PC-9 (cell line): ENCODE results near the gene SMIM20.

Experiments used
- EZH2 ChIP-seq: fragments of 200-600 bp; sonication (generic); IDR thresholded peaks from 2 replicates; pipeline ENCODE4 v1.8.0; 2017; ENCODE audit warnings: antibody characterized with exemption, low read depth
- TF ChIP-seq, protein P1 (sequence below): fragments of 200-600 bp; sonication (generic); conservative IDR thresholded peaks from 2 replicates; pipeline ENCODE4 v1.6.1; 2017; ENCODE audit warnings: mixed run types, antibody characterized with exemption, mild to moderate bottlenecking, moderate library complexity

DNA sequence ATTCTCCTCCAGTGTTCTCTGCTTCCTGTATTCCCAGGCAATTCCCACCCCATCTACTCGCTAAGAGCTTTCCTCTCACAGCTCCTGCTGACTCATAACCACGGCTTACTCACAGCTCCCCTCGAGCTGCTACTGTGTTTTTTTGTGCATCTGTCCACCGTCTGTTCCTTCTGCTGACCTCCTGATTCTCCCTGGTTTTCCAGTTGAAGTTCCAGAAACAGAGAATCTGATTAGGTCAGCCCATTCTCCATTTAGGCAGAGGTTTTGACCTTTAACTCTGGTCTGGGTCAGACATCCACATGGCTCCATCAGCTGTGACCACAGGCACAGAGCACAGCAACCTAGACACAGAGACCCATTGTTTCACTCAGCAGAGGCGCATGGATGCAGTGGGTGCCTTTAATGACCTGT lies 5.5 kb upstream of the SMIM20 start:
- TF ChIP-seq, protein P1, sequence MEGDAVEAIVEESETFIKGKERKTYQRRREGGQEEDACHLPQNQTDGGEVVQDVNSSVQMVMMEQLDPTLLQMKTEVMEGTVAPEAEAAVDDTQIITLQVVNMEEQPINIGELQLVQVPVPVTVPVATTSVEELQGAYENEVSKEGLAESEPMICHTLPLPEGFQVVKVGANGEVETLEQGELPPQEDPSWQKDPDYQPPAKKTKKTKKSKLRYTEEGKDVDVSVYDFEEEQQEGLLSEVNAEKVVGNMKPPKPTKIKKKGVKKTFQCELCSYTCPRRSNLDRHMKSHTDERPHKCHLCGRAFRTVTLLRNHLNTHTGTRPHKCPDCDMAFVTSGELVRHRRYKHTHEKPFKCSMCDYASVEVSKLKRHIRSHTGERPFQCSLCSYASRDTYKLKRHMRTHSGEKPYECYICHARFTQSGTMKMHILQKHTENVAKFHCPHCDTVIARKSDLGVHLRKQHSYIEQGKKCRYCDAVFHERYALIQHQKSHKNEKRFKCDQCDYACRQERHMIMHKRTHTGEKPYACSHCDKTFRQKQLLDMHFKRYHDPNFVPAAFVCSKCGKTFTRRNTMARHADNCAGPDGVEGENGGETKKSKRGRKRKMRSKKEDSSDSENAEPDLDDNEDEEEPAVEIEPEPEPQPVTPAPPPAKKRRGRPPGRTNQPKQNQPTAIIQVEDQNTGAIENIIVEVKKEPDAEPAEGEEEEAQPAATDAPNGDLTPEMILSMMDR: no peak
- no peak for TF ChIP-seq EZH2
